HTR-8/SVneo (cell line): ENCODE results near the gene VSX1.
A peak's percentile ranks its signal among the peaks of the same experiment; 100 is the strongest.

Experiments used
- DNase-seq: peaks from one replicate; pipeline ENCODE4 v3.0.0; 2011; ENCODE audit warnings: low spot score, mixed read lengths; ENCODE audit not compliant: insufficient read length
- FAIRE-seq: peaks from 2 replicates; lab custom pipeline; 2011; peaks lifted over from hg19 to GRCh38; lab: Jason Lieb, UNC

The VSX1 gene

GRCh38 chr20:25043499-25044260, 38.3 kb downstream of the VSX1 start:
- FAIRE-seq (no peak), DNase-seq (no peak)

GRCh38 chr20:25042531-25043498, 39.1 kb downstream of the VSX1 start:
- FAIRE-seq (no peak), DNase-seq (no peak)

- DNase-seq: no peak
- no peak for FAIRE-seq
These were observed 40.0 kb downstream of the VSX1 start for GRCh38 chr20:25041813-25042530.

- no peak for FAIRE-seq
- DNase-seq: no peak
These were observed 41.5 kb downstream of the VSX1 start for GRCh38 chr20:25040438-25040831.

- DNase-seq (no peak), FAIRE-seq (no peak)
These were observed 42.1 kb downstream of the VSX1 start for GRCh38 chr20:25039697-25040437.

- FAIRE-seq: no peak
- DNase-seq: no peak
These were observed 43.3 kb downstream of the VSX1 start for GRCh38 chr20:25038591-25039015.

- DNase-seq (no peak), FAIRE-seq (no peak)
These were observed 43.9 kb downstream of the VSX1 start for GRCh38 chr20:25038103-25038410.

- no peak for DNase-seq
- no peak for FAIRE-seq
These were observed 44.4 kb downstream of the VSX1 start for GRCh38 chr20:25037288-25038102.

- no peak for FAIRE-seq
- DNase-seq: no peak
These were observed 45.5 kb downstream of the VSX1 start for GRCh38 chr20:25036331-25036936.

GRCh38 chr20:25035921-25036320, 46.0 kb downstream of the VSX1 start:
- DNase-seq (no peak), FAIRE-seq (no peak)

GRCh38 chr20:25033924-25034300, 48.0 kb downstream of the VSX1 start:
- no peak for DNase-seq
- no peak for FAIRE-seq

GRCh38 chr20:25033265-25033923, 48.5 kb downstream of the VSX1 start:
- DNase-seq (no peak), FAIRE-seq (no peak)

GRCh38 chr20:25032478-25033264, 49.3 kb downstream of the VSX1 start:
- DNase-seq (no peak), FAIRE-seq (no peak)

GRCh38 chr20:25032065-25032477, 49.9 kb downstream of the VSX1 start:
- DNase-seq: no peak
- no peak for FAIRE-seq

- FAIRE-seq (no peak), DNase-seq (no peak)
These were observed 50.7 kb downstream of the VSX1 start for GRCh38 chr20:25031241-25031640.

- no peak for FAIRE-seq
- no peak for DNase-seq
These were observed 51.2 kb downstream of the VSX1 start for GRCh38 chr20:25030649-25031207.

GRCh38 chr20:25030007-25030648, 51.8 kb downstream of the VSX1 start:
- DNase-seq: no peak
- FAIRE-seq: peak; percentile 13
